ENCODE data around the gene UNC13D. TPM values are rescaled to one million over a fixed set of nuclear protein-coding genes. Genes with fewer than 3 reads are reported as not detected.

UNC13D gene
- total and polyA plus RNA-seq, 4 donors = 56.6 to 110 (median 73.2) TPM

- Histone ChIP-seq H3K27ac (ENCODE audit: low read depth in 1 of 2, low read length in 1 of 2) (peak overlapping the region; percentile 78 to 93), H3K27me3 (ENCODE audit: control insufficient read depth in 3 of 3, insufficient read depth in 3 of 3, low read length in 2 of 3) (no peaks in the 10 kb centered on the region), H3K36me3 (ENCODE audit: control insufficient read depth in 4 of 4, insufficient read depth in 4 of 4, low read length in 4 of 4) (peaks cover 0 to 47% (median 22%) of the 10 kb centered on the region in 4 donors), H3K4me3 (no peak overlapping the region), H3K4me1 (ENCODE audit: control insufficient read depth in 5 of 5, insufficient read depth in 5 of 5, low read length in 5 of 5) (peaks cover 0 to 51% (median 38%) of the 10 kb centered on the region in 5 donors), H3K9me3 (ENCODE audit: control insufficient read depth in 4 of 4, insufficient read depth in 3 of 4, low read length in 3 of 4) (no peaks in the 10 kb centered on the region), H3K9ac (ENCODE audit: insufficient read depth in 1 of 2, low read length in 2 of 2) (peak overlapping the region in 1 of 2 donors; percentile 46)
- DNase-seq (peak; percentile 66 to 79 (median 77)), ATAC-seq (ENCODE audit: insufficient read depth, low FRiP score) (peak; percentile 66)
- WGBS, 2 donors = 22 to 30% methylated on average over 21 of the region's 21 CpGs
- TF ChIP-seq, protein P1, sequence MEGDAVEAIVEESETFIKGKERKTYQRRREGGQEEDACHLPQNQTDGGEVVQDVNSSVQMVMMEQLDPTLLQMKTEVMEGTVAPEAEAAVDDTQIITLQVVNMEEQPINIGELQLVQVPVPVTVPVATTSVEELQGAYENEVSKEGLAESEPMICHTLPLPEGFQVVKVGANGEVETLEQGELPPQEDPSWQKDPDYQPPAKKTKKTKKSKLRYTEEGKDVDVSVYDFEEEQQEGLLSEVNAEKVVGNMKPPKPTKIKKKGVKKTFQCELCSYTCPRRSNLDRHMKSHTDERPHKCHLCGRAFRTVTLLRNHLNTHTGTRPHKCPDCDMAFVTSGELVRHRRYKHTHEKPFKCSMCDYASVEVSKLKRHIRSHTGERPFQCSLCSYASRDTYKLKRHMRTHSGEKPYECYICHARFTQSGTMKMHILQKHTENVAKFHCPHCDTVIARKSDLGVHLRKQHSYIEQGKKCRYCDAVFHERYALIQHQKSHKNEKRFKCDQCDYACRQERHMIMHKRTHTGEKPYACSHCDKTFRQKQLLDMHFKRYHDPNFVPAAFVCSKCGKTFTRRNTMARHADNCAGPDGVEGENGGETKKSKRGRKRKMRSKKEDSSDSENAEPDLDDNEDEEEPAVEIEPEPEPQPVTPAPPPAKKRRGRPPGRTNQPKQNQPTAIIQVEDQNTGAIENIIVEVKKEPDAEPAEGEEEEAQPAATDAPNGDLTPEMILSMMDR (IDR thresholded peaks at IDR 0.05; ENCODE audit: control extremely low read depth, extremely low read depth) = peak; percentile 50
Measured at GRCh38 chr17:75845058-75845711, 981 bp upstream of the UNC13D start.

GRCh38 chr17:75844530-75845057 lies 390 bp upstream of the UNC13D start:
- ATAC-seq (ENCODE audit: insufficient read depth, low FRiP score) (peak; percentile 59), DNase-seq (peak; percentile 50 to 77 (median 72))
- TF ChIP-seq, protein P1 (IDR thresholded peaks at IDR 0.05; ENCODE audit: control extremely low read depth, extremely low read depth) = no peak
- Histone ChIP-seq H3K27me3 (ENCODE audit: control insufficient read depth in 3 of 3, insufficient read depth in 3 of 3, low read length in 2 of 3) (no peaks in the 10 kb centered on the region), H3K4me3 (no peak overlapping the region), H3K4me1 (ENCODE audit: control insufficient read depth in 5 of 5, insufficient read depth in 5 of 5, low read length in 5 of 5) (peaks cover 0 to 47% (median 35%) of the 10 kb centered on the region in 5 donors), H3K9ac (ENCODE audit: insufficient read depth in 1 of 2, low read length in 2 of 2) (peak overlapping the region in 1 of 2 donors; percentile 46), H3K9me3 (ENCODE audit: control insufficient read depth in 4 of 4, insufficient read depth in 3 of 4, low read length in 3 of 4) (no peaks in the 10 kb centered on the region), H3K36me3 (ENCODE audit: control insufficient read depth in 4 of 4, insufficient read depth in 4 of 4, low read length in 4 of 4) (peaks cover 0 to 48% (median 19%) of the 10 kb centered on the region in 4 donors), H3K27ac (ENCODE audit: low read depth in 1 of 2, low read length in 1 of 2) (peak overlapping the region; percentile 78 to 93)
- WGBS, 2 donors = 15 to 17% methylated on average over 13 to 14 of the region's 14 CpGs

DNA sequence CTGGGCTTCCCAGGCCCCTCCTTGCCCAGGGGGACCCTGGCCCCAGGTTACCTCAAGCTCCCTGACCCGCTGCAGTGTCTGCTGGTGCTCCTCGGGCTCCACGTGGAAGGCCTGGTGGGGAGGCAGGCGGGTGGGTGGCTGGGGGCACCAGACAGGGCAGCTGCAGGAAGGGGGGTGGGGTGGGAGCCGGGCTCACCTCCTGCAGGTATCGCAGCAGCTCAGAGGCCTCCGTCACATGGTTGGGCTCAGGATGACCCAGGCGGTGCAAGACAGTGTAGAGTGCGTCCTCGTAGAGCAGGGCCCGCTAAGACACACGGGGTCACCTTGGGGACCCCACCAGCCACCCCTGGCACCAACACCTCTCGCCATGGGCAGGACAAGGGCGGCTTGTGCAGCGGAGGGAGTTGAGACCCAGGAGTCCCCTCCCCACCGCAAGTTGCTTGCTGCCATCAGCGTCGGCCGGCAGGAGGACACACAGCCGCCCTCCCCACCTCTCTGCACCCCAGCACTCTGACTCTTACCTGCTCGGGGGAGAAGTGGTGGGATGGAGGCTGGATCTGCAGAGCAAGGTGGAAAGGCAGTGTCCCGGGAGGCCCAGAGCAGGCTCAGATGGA lies 1.1 kb downstream of the UNC13D start:
- TF ChIP-seq, protein P1 (IDR thresholded peaks at IDR 0.05; ENCODE audit: control extremely low read depth, extremely low read depth) = no peak
- Histone ChIP-seq H3K27ac (ENCODE audit: low read depth in 1 of 2, low read length in 1 of 2) (peak overlapping the region in 1 of 2 donors; percentile 93), H3K36me3 (ENCODE audit: control insufficient read depth in 4 of 4, insufficient read depth in 4 of 4, low read length in 4 of 4) (peaks cover 0 to 35% (median 12%) of the 10 kb centered on the region in 4 donors), H3K9me3 (ENCODE audit: control insufficient read depth in 4 of 4, insufficient read depth in 3 of 4, low read length in 3 of 4) (no peaks in the 10 kb centered on the region), H3K9ac (ENCODE audit: insufficient read depth in 1 of 2, low read length in 2 of 2) (no peak overlapping the region), H3K4me1 (ENCODE audit: control insufficient read depth in 5 of 5, insufficient read depth in 5 of 5, low read length in 5 of 5) (peaks cover 0 to 38% (median 23%) of the 10 kb centered on the region in 5 donors), H3K27me3 (ENCODE audit: control insufficient read depth in 3 of 3, insufficient read depth in 3 of 3, low read length in 2 of 3) (no peaks in the 10 kb centered on the region), H3K4me3 (peak overlapping the region; percentile 12)
- no peak for ATAC-seq (ENCODE audit: insufficient read depth, low FRiP score)
- DNase-seq = no peak
- 44 to 73% methylated on average over 19 to 22 of the region's 22 CpGs for WGBS, 2 donors
